ENCODE measurements around the gene KLF17. TPM values are rescaled to one million over a fixed set of nuclear protein-coding genes. Genes with fewer than 3 reads are reported as not detected.
A peak's percentile ranks its signal among the peaks of the same experiment; 100 is the strongest.

Gene KLF17
- total RNA-seq, 2 donors from 2014 or later: not detected

DNA sequence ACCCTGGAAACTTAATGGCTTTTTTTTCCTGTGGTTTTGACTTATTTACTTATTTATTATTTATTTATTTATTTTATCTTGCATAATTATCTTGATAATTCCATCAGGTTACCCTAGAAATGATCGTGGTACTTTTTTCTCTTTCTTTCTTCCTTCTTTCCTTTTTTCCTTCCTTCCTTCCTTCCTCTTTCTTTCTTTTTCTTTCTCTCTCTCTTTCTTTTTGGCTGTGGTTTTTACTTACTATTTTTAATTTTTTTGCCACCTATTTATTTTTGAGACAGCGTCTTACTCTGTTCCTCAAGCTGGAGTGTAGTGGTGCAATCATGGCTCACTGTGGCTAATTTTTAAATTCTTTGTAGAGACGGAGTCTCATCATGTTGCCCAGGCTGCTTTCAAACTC lies 29.0 kb downstream of the KLF17 start:
- DNase-seq (no peak), ATAC-seq (replicated peaks in 1 of 2) (no peak)
- Mint-ChIP-seq H3K4me1 (ENCODE audit: low read depth) (no peaks in the 10 kb centered on the region), H3K36me3 (ENCODE audit: insufficient read depth in 2 of 2) (peaks cover 7 to 15% of the 10 kb centered on the region in 2 donors), H3K27me3 (ENCODE audit: low read depth) (peaks cover 15% of the 10 kb centered on the region), H3K9me3 (peaks cover 12 to 13% of the 10 kb centered on the region in 2 donors), H3K27ac (peak overlapping the region; percentile 87), H3K4me3 (no peak overlapping the region)

DNA sequence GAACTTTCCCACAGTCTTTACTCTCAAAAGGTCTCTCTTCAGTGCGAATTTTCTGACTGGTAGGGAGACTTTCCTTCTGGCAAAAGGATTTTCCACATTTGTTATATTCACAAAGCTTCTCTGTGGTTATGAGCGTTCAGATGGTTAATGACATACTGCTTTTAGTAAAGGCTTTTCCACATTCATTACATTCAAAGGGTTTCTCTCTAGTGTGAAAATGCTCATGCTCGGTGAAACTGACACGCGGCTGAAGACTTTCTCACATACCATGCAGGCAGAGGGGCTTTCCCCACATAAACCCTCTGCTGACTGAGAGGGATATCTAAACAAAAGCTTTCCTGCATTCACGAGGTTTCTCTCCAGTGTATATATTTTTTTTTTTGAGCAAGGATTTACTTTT lies 32.7 kb downstream of the KLF17 start:
- peak overlapping the region; percentile 38 for H3K27ac Mint-ChIP-seq
- DNase-seq (peak in 1 of 2 donors; percentile 1), ATAC-seq (replicated peaks in 1 of 2) (peak in 1 of 2 donors; percentile 53)
- peaks cover 2% of the 10 kb centered on the region in 2 donors for H3K9me3 Mint-ChIP-seq
- no peaks in the 10 kb centered on the region for H3K36me3 Mint-ChIP-seq (ENCODE audit: insufficient read depth in 2 of 2)
- H3K27me3 Mint-ChIP-seq (ENCODE audit: low read depth): peaks cover 17% of the 10 kb centered on the region
- no peaks in the 10 kb centered on the region for H3K4me1 Mint-ChIP-seq (ENCODE audit: low read depth)
- H3K4me3 Mint-ChIP-seq: peak overlapping the region in 1 of 2 donors; percentile 47

DNA sequence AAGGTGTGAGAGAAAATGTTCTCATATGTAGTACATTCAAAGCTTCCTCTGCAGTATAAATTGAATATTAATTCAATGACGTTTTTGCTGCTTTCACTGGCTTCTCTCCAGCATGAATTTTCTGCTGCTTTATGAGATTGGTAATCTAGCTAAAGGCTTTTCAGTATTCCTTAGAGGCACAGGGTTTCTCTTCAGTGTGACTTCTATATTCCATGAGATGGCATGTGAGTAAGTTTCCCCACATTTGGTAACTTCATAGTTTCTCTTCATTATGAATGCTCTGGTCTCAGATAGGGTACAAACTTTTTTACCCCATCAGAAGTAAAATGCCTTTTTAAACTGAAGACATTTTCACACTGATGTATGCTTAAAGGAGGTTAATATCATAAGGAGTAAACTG lies 33.2 kb downstream of the KLF17 start:
- Mint-ChIP-seq H3K4me1 (ENCODE audit: low read depth) (no peaks in the 10 kb centered on the region), H3K27me3 (ENCODE audit: low read depth) (peaks cover 17% of the 10 kb centered on the region), H3K27ac (no peak overlapping the region), H3K9me3 (no peaks in the 10 kb centered on the region), H3K4me3 (peak overlapping the region in 1 of 2 donors; percentile 47), H3K36me3 (ENCODE audit: insufficient read depth in 2 of 2) (no peaks in the 10 kb centered on the region)
- ATAC-seq (replicated peaks in 1 of 2): no peak
- DNase-seq: no peak

DNA sequence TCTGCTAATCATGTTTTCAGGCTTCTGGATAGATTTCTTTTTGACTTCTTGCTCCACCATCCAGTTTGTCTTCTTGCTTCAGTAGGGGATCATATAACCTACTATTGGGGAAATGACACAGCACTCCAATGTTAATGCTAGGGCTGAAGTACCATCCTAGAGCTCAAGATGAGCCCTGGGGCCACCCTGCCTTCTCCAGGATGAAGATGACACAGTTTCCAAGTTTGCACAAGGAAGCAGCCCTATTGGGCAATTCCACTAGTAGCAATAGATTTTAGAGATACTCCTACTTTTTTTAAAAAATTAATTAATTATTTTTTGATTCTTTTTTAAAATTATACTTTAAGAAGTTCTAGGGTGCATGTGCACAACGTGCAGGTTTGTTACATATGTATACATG lies 34.1 kb downstream of the KLF17 start:
- H3K27ac Mint-ChIP-seq: no peak overlapping the region
- ATAC-seq (replicated peaks in 1 of 2) (no peak), DNase-seq (no peak)
- H3K9me3 Mint-ChIP-seq: no peaks in the 10 kb centered on the region
- no peak overlapping the region for H3K4me3 Mint-ChIP-seq
- H3K36me3 Mint-ChIP-seq (ENCODE audit: insufficient read depth in 2 of 2): no peaks in the 10 kb centered on the region
- no peaks in the 10 kb centered on the region for H3K4me1 Mint-ChIP-seq (ENCODE audit: low read depth)
- H3K27me3 Mint-ChIP-seq (ENCODE audit: low read depth): peaks cover 17% of the 10 kb centered on the region

DNA sequence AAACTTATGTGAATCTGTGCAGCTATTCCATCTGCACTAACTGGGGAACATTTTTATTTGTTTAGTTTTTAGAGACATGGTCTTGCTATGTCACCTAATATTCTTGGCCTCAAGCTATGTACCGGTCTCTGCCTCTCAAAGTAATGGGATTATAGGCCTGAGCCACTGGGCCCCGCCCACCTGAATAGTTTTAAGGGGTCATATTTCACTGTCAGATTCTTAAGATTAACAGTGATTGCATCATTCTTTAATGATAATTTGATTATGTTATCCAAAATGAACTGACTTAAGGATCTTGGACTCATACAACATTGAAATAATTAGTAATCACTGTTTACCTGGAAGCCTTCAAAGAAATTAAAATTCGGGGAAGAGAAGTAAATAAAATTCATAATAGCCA lies 35.4 kb downstream of the KLF17 start:
- no peaks in the 10 kb centered on the region for H3K4me1 Mint-ChIP-seq (ENCODE audit: low read depth)
- no peak for DNase-seq
- no peak for ATAC-seq (replicated peaks in 1 of 2)
- H3K27ac Mint-ChIP-seq: no peak overlapping the region
- H3K4me3 Mint-ChIP-seq: no peak overlapping the region
- peaks cover 17% of the 10 kb centered on the region for H3K27me3 Mint-ChIP-seq (ENCODE audit: low read depth)
- no peaks in the 10 kb centered on the region for H3K9me3 Mint-ChIP-seq
- H3K36me3 Mint-ChIP-seq (ENCODE audit: insufficient read depth in 2 of 2): no peaks in the 10 kb centered on the region

DNA sequence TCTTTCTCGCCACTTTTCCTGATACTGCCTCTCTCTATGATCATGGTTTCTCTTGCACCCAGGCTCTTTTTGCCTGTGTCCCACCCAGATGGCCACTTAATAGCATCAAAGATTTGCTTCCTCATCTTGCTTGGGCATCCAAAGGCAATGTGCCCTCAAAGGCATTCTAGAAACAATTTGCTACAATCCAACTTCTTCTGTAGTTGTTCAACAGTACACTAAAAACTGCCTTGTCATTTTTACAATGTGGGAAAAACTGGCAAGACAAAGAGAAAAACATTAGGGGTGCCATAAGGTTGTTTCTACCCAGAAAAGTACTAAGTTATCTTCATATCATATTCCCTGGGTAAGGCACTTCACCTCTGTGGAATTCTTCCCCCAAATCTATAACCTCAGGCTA lies 39.3 kb downstream of the KLF17 start:
- ATAC-seq (replicated peaks in 1 of 2): no peak
- Mint-ChIP-seq H3K27me3 (ENCODE audit: low read depth) (no peaks in the 10 kb centered on the region), H3K4me3 (no peak overlapping the region), H3K27ac (no peak overlapping the region), H3K9me3 (no peaks in the 10 kb centered on the region), H3K4me1 (ENCODE audit: low read depth) (no peaks in the 10 kb centered on the region), H3K36me3 (ENCODE audit: insufficient read depth in 2 of 2) (no peaks in the 10 kb centered on the region)
- DNase-seq: no peak

DNA sequence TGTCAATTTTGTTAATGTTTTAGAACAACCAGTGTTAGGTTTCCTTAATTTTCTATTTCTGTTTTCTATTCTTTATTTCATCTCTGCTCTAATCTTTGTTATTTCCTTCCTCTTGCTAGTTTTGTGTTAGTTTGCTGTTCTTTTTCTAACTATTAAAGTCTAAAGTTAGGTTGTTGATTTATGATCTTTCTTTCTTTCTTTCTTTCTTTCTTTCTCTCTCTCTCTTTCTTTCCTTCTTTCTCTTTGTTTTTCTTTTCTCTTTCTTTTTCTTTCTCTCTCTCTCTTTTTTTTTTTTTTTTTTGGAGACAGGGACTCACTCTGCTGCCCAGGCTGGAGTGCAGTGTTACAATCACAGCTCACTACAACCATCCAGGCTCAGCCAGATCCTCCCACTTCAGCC lies 40.2 kb downstream of the KLF17 start:
- no peaks in the 10 kb centered on the region for H3K27me3 Mint-ChIP-seq (ENCODE audit: low read depth)
- no peak for DNase-seq
- peaks cover 0 to 2% of the 10 kb centered on the region in 2 donors for H3K9me3 Mint-ChIP-seq
- no peaks in the 10 kb centered on the region for H3K36me3 Mint-ChIP-seq (ENCODE audit: insufficient read depth in 2 of 2)
- ATAC-seq (replicated peaks in 1 of 2): no peak
- H3K4me1 Mint-ChIP-seq (ENCODE audit: low read depth): no peaks in the 10 kb centered on the region
- H3K4me3 Mint-ChIP-seq: no peak overlapping the region
- no peak overlapping the region for H3K27ac Mint-ChIP-seq

DNA sequence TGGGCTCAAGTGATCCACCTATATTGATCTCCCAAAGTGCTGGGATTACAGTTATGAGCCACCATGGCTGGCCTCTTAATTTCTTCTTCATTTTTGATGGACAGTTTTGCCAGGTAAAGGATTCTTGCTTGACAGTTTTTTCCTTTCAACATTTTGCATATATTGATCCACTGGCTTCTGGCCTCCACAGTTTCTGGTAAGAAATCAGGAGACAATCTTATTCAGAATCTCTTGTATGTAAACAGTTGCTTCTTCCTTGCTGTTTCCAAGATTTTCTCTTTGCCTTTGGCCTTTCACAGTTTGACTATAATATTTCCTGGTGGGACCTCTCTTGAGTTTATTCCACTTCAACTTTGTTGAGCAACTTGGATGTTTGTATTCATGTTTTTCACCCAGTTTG lies 42.9 kb downstream of the KLF17 start:
- no peak overlapping the region for H3K27ac Mint-ChIP-seq
- H3K9me3 Mint-ChIP-seq: peaks cover 0 to 2% of the 10 kb centered on the region in 2 donors
- H3K27me3 Mint-ChIP-seq (ENCODE audit: low read depth): no peaks in the 10 kb centered on the region
- H3K36me3 Mint-ChIP-seq (ENCODE audit: insufficient read depth in 2 of 2): no peaks in the 10 kb centered on the region
- DNase-seq: no peak
- H3K4me1 Mint-ChIP-seq (ENCODE audit: low read depth): no peaks in the 10 kb centered on the region
- H3K4me3 Mint-ChIP-seq: no peak overlapping the region
- no peak for ATAC-seq (replicated peaks in 1 of 2)

DNA sequence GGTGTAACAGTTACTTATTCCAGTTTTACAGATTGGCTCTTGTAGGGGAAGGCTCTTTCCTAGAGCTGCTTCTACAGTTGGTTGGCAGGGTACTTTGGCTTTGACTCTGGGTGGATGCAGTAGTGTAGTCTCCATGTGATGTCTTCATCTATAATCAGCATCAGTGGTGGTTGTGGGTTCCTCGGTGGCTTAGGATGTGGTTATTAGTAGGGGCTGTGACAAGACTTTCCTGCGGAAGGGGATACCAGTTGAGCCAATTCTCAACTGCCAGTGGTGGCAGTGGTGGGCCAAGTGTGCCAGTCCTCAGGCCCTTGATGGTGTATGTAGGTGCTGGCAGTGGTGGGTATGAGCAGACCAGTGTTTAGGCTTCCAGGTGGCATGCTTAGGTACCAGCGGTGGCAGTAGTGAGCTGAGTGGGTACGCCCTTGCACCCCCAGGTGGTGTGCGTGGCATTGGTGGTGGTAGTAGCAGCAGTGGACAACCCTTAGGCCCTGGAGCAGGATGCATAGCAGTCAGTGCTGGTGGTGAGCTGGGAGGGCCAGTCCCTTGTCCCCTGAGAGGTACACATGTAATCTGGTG lies 50.0 kb downstream of the KLF17 start:
- H3K9me3 Mint-ChIP-seq: peaks cover 2 to 6% of the 10 kb centered on the region in 2 donors
- ATAC-seq (replicated peaks in 1 of 2): no peak

DNA sequence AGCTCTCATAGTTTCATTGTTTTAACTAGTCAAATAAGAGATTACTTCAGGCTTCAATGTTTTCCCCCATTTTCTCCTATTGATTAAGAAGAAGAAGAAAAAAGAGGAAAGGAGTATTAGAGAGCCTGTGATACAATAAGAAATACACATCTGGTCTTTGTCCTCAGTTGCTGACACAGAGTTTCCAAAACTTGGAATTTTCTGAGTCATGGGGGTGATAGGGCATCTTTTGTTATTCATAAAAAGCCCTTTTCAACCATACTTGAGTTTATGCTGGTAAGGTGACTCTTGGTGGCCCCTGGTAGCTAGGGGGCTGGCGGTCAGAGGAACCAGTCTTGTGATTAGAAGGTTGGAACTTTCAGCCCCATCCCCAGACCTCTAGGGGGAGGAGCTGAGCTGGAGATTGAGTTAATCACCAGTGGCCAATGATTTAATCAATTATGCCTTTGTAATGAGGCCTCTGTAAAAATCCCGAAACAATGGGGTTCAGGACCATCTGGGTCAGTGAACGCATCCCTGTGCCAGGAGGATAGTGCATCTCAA lies 51.7 kb downstream of the KLF17 start:
- Mint-ChIP-seq H3K27me3 (ENCODE audit: low read depth) (peaks cover 14% of the 10 kb centered on the region), H3K27ac (no peak overlapping the region), H3K4me3 (no peak overlapping the region), H3K9me3 (peaks cover 5 to 8% of the 10 kb centered on the region in 2 donors), H3K36me3 (ENCODE audit: insufficient read depth in 2 of 2) (peaks cover 7 to 9% of the 10 kb centered on the region in 2 donors), H3K4me1 (ENCODE audit: low read depth) (no peaks in the 10 kb centered on the region)
- DNase-seq (no peak), ATAC-seq (replicated peaks in 1 of 2) (no peak)

More for the DNA sequence above, 50.0 kb downstream of the KLF17 start:
- H3K36me3 Mint-ChIP-seq (ENCODE audit: insufficient read depth in 2 of 2): peaks cover 0 to 4% of the 10 kb centered on the region in 2 donors
- DNase-seq: no peak
- no peak overlapping the region for H3K27ac Mint-ChIP-seq
- H3K4me1 Mint-ChIP-seq (ENCODE audit: low read depth): no peaks in the 10 kb centered on the region
- H3K27me3 Mint-ChIP-seq (ENCODE audit: low read depth): peaks cover 9% of the 10 kb centered on the region
- no peak overlapping the region for H3K4me3 Mint-ChIP-seq

DNA sequence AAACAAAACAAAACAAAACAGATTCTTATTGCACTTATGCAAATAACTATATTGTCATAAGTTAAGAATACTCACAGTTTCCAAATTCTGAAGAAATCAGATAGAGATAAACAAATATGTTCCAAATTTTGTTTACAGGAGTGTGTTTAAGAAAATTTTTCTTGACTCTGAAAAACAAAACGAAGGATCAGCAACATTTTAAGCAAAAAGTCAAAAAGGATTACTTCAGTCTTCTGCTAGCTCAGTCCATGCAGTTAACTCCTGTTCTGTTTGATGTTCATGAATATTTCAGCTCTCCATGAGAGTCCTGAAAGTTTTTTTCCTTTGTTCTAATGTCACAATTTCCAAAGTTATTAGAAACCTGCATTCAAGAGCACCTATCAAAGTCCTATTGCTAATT lies 56.0 kb downstream of the KLF17 start:
- Mint-ChIP-seq H3K27me3 (ENCODE audit: low read depth) (peaks cover 14% of the 10 kb centered on the region), H3K4me1 (ENCODE audit: low read depth) (no peaks in the 10 kb centered on the region), H3K4me3 (no peak overlapping the region)

More for the DNA sequence above, 56.0 kb downstream of the KLF17 start:
- no peak for DNase-seq
- no peak overlapping the region for H3K27ac Mint-ChIP-seq
- peaks cover 4 to 9% of the 10 kb centered on the region in 2 donors for H3K36me3 Mint-ChIP-seq (ENCODE audit: insufficient read depth in 2 of 2)
- no peak for ATAC-seq (replicated peaks in 1 of 2)
- H3K9me3 Mint-ChIP-seq: peaks cover 3 to 5% of the 10 kb centered on the region in 2 donors

Other genes with a start within 250 kb of the KLF17 start
- 1 to 10 TPM; 1.9 to 3.0 TPM for gene ARTN, start 185.0 kb upstream of the KLF17 start, total RNA-seq
- 10 to 100 TPM; 21.0 to 27.3 TPM for gene IPO13, start 171.9 kb upstream of the KLF17 start, total RNA-seq
- 10 to 100 TPM; 21.4 to 31.0 TPM for gene DPH2, start 148.8 kb upstream of the KLF17 start, total RNA-seq
- 10 to 100 TPM; 89.9 to 98.0 TPM for gene ATP6V0B, start 143.9 kb upstream of the KLF17 start, total RNA-seq
- 10 to 100 TPM; 19.5 to 20.4 TPM for gene B4GALT2, start 139.6 kb upstream of the KLF17 start, total RNA-seq
- gene CCDC24, start 127.2 kb upstream of the KLF17 start, total RNA-seq: 1 to 10 TPM in 1 of 2 donors, under 1 TPM in 1; 0.99 to 1.4 TPM
- gene SLC6A9, start 87.4 kb upstream of the KLF17 start, total RNA-seq: 10 to 100 TPM; 24.5 to 28.3 TPM
- gene KLF18, start 22.8 kb downstream of the KLF17 start, total RNA-seq: not detected
- gene DMAP1, start 94.7 kb downstream of the KLF17 start, total RNA-seq: 10 to 100 TPM; 40.0 to 46.6 TPM
- gene ERI3, start 236.4 kb downstream of the KLF17 start, total RNA-seq: 10 to 100 TPM; 30.4 to 45.5 TPM

Data from activated T-cell treated with anti-CD3 and anti-CD28 coated beads, Interleukin-2, amount 50 U/mL, for 72 hours (primary cell).